ENCODE data around the gene RILPL2.

DNA sequence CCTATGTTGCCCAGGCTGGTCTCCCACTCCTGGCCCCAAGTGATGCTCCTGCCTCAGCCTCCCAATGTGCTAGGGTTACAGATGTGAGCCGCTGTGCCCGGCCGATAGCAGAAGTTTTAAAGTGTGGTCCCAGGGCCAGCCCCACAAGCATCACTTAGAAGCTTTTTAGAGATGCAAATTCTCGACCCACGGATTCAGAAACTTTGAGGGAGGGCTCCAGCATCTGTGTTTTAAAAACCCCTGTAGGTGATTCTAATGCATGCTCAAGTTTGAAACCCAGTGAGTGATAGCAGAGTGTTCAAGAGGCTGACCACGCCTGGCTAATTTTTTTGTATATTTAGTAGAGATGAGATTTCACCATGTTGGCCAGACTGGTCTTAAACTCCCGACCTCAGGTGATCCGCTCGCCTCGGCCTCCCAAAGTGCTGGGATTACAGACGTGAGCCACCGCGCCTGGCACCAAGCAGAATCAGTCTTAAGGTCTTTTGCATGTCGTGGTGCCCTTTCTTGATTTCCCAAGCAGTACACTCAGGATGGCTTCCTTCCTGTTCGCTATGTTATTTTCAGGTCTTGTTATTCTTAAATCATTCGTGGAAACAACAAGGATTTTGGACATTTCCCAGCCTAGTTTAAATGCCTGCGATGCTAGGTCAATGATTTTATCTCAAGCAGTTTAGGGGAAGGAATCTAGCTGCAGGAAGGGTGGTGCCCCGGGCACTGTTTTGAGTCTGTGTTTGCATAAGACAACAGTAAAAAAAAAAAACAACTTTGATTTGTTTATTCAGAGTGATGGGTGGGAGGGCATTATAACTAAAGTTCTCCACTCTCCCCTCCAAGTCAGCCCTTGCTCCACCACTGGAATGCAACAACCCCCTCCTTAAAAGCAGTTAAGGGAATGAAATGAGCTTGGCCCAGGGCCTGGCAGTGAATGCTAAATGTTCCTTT is 9.2 kb upstream of the RILPL2 start:
- no peak for TF ChIP-seq POLR2A (IDR thresholded peaks at IDR 0.05; ENCODE audit: low read length)
- no peak for TF ChIP-seq GATA1 (IDR thresholded peaks at IDR 0.05; ENCODE audit: low read depth, low read length)

Data from erythroblast (primary cell).